AG09309 (cell line): ENCODE measurements around the gene LRRC61.

ENCODE experiments used
- DNase-seq: peaks from one replicate; pipeline ENCODE4 v3.0.0-alpha.2; 2010; ENCODE audit warnings: low read depth
- H3K4me3 ChIP-seq: 2 replicates; pipeline ENCODE4 v1.5.1; 2011; ENCODE audit warnings: mild to moderate bottlenecking, low read depth, low read length, moderate library complexity; ENCODE audit not compliant: control insufficient read depth
- TF ChIP-seq, protein P1 (sequence below): IDR thresholded peaks from 2 replicates; pipeline ENCODE4 v1.5.1; 2011; ENCODE audit warnings: mild to moderate bottlenecking, low read depth, low read length, inconsistent platforms; ENCODE audit not compliant: insufficient read depth, control insufficient read depth; ENCODE audit errors: missing control alignments

The LRRC61 gene

DNA sequence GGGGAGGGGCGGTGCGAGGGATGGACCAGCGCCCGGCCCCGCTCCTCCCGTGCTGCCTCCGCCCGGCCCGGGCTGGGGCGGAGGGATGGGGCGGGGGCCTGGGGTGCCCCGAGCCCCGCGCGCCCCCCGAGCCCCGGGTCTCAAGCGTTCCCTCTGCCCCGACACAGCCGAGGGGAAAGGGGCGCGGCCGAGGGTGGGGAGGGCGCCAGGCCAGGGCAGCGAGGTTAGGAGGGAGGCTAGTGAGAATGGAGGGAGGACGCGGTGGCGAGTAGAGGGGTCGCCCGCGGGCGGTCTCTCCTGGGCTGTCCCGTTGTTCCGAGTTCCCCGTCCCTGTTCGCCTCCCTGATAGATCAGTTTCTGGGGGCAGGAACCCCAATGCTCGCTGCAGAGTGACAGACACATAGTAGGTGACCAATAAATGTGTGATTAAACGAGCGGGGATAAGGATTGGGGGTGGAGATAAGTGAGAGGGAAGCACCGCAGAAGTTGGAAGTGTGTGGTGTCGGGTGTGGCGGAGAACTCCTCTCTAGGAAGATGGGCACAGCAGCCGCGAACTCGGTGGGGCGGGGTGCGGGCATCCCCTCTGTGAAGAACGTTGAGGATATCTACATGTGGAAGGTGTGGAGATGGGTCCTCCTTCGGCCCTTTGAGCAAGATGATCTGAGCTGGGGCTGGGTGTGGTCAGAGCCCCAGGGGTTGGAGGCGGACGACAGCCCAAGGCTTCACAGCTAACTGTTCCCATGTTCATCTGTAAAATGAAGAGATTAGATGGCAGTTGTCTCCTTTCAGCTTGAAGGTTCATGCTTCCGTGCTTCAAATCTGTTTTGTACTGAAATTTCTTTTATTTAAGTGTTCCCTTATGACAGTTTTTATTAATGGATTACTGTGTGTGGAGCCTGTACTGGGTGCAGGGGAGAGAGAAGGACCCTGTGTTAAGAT lies 56.6 kb downstream of the LRRC61 start:
- H3K4me3 ChIP-seq, result peak overlapping the region; percentile 88
- TF ChIP-seq, protein P1, sequence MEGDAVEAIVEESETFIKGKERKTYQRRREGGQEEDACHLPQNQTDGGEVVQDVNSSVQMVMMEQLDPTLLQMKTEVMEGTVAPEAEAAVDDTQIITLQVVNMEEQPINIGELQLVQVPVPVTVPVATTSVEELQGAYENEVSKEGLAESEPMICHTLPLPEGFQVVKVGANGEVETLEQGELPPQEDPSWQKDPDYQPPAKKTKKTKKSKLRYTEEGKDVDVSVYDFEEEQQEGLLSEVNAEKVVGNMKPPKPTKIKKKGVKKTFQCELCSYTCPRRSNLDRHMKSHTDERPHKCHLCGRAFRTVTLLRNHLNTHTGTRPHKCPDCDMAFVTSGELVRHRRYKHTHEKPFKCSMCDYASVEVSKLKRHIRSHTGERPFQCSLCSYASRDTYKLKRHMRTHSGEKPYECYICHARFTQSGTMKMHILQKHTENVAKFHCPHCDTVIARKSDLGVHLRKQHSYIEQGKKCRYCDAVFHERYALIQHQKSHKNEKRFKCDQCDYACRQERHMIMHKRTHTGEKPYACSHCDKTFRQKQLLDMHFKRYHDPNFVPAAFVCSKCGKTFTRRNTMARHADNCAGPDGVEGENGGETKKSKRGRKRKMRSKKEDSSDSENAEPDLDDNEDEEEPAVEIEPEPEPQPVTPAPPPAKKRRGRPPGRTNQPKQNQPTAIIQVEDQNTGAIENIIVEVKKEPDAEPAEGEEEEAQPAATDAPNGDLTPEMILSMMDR, result no peak
- no peak for DNase-seq

DNA sequence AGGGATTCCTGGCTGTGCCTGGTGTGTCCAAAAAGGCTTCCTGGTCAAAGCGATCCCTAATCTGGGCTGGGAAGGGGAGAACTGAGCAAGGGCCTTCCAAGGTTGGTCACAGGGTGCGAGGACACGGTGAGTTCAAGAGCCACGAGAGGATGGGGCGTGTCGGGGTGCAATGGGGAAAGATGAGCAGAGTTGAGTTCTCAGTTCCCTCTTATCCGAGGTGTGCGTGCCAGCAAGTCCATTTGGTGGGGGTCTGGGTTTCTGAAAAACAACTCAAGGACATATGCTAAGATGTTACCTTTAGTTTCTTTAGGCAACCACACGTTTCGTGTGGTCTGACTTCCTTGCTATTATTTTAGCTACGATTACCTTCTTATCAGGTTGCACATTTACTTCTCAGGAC lies 57.3 kb downstream of the LRRC61 start:
- TF ChIP-seq, protein P1, result no peak
- H3K4me3 ChIP-seq, result no peak overlapping the region
- DNase-seq, result no peak

DNA sequence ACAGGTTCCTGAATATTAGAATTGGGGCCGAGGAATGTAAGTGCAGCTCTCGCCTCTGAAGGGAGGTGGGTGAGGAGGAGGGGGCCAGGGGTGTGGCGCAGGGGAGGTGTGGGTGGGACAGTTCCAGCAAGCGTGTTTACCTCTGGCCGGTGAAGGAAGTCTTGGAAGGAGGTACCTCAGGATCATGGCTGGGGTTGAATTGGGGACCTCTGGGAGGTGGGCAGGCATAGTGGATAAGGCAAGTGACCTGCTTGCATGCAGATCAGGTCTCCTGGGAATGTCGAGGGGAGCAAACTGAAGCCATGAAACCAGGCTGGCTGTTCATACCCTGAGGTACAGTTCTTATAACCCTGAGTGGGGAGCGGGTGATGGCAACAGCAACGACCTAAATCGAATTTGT lies 57.9 kb downstream of the LRRC61 start:
- TF ChIP-seq, protein P1, result no peak
- H3K4me3 ChIP-seq, result no peak overlapping the region
- no peak for DNase-seq

DNA sequence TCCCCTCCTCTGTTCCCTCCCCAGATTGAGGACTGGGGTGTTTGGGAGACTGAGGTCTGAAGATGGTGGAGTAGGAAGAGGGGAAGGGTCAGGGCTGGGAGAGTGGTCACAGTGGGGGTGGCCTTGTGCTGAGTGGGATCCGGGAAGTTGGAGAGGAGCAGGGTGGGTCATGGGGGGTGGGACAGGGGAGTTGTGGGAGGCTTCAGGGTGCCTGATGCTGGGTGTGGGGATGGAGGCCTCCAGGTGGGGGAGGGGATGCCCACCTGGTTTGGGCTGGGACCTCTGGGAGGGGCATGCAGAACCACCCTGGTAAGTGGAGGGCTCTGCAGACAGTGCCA lies 58.6 kb downstream of the LRRC61 start:
- H3K4me3 ChIP-seq, result no peak overlapping the region
- no peak for DNase-seq
- TF ChIP-seq, protein P1, result no peak

DNA sequence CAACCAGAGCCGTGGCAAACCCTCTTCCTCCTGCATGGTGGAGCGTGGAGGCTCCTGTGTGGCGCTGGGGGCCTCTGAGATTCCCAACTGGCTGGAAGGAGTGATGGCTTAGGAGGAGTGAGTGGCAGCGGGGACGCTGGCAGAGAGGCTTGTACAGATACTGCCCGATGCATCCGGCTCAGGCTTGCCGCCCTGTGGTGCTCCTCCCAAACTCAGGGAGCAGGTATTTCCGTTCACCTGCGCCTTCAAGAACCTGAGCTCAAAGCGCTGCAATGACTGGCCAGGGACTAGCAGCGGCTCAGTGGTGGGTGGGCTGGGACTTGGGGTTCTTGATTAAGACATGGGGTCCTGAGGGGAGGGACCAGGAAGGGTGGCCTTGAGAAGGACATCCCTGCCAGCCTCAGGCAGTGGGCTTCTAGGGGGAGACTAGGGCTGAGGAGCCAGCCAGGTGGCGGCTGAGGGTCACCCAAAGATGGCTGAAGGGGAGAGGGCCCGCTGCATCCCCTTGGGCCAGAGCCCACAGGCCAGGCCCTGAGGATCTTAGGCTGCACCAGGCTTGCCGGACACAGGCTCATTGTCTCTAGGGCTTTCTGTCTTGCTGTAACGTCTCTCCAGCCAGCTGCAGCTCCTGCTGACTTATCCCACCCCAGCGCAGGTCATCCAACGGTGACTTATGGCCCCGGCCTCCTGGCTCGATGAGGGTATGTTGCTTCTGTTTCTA lies 59.1 kb downstream of the LRRC61 start:
- H3K4me3 ChIP-seq, result no peak overlapping the region
- TF ChIP-seq, protein P1, result no peak
- DNase-seq, result no peak

DNA sequence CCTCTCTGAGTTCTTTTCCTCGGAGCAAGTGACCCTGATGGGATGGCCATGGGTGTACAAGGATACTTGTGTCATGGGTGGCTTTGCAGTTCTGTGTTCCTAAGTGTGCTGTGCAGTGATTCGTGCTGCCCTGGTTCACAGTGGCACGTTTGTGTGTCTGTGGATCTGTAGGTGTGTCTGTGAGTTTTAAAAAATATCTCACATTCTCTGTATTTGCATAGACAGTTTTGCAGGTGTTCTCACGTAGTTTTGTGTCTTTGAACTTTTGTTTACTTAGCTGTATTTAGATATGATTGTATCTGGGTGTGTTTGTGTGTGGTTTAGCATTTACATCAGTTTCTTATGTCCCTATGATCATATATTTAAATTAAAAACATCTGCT lies 59.7 kb downstream of the LRRC61 start:
- TF ChIP-seq, protein P1, result no peak
- H3K4me3 ChIP-seq, result no peak overlapping the region
- no peak for DNase-seq
